CD4-positive, alpha-beta T cell treated with Interleukin-1 beta for 1 hour (primary cell): Measurements from ENCODE around the gene SPSB2.
"Not testable (repeated sequence)": the region's sequence is repeated elsewhere in the genome, so short reads cannot be mapped to it uniquely, and the experiment has no call there.

Experiments
- DNase-seq, 2 donors: peaks; one replicate each; pipeline ENCODE4 v3.0.0-alpha.2; 2020 to 2022

Gene SPSB2

DNA sequence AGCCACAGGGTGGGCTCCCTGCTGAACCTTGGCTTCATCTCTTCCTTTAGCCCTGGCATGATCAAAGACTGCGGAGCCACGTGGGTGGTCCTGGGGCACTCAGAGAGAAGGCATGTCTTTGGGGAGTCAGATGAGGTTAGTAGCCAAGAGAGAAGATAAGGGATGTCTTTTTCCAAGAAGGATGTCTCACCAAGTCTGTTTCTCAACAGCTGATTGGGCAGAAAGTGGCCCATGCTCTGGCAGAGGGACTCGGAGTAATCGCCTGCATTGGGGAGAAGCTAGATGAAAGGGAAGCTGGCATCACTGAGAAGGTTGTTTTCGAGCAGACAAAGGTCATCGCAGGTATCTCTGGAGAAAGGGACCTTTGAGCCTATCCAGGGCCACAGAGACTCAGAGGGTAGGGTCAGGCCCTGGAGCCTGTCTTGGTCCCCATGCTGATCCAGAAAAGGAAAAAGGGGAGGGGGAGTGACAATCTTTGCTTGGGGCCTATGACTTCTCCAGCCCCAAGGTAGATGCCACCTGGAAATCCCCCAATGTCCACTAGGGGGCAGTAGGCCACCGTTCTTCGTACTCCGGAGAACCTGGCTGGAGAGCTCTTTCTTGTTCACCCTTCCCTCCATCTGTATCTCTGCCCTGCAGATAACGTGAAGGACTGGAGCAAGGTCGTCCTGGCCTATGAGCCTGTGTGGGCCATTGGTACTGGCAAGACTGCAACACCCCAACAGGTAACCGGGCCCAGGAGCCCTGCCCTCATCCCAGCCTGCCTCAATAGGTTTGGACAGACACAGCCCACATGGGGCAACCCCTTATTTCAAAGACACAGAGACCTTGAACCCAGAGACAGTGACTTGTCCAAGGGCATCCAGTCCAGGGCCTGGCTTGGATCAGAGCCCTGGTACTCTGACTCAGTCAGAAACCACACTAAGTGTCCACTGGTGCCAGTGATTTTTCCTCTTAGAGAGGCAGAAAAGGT lies 3.8 kb downstream of the SPSB2 start:
- DNase-seq, result peak; percentile 82 to 89

DNA sequence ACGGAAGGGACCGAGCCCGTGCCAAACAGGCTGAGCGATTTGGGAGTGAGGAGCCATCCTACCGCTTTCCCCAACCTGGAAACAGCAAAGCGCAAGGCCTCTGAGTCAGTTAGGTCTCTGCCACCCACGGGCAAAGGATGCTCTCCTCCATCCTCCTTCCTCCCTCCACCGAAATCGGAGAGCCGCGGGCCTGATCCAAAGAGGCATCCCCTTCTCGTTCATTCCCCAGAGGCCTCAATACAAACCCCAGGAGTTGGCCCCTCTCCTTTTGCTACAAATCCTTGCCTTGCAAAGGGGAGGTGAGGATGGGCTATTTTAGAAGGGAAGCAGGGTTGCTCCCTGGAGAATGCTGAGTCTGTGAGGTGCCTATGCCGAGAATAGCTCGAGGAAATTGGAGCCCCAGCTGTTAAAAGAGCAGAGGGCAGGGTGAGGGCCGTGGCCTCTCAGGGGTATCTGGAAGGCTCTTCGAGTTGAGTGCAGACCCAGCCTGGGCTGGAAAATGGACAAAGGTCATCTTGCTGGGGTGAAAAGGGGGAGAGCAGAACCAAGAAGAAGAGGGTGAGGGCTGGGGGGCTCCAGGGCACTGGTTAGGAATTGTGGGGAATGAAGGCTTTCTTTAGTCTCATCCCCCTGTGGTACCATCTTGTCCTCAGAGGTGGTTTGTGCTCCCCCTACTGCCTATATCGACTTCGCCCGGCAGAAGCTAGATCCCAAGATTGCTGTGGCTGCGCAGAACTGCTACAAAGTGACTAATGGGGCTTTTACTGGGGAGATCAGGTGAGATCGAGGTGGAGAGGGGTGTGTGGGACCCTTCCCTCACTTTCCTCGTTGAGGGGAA lies 4.7 kb downstream of the SPSB2 start:
- DNase-seq, result peak in 1 of 2 donors; percentile 17

GRCh38 chr12:6867413-6868210 lies 5.5 kb downstream of the SPSB2 start, which contains the start of gene TPI1:
Gene TPI1, plus strand, starts transcription at chr12:6867531. Its CDS starts 36 bp downstream, at chr12:6867567.
- DNase-seq, result peak; percentile 85 to 87

DNA sequence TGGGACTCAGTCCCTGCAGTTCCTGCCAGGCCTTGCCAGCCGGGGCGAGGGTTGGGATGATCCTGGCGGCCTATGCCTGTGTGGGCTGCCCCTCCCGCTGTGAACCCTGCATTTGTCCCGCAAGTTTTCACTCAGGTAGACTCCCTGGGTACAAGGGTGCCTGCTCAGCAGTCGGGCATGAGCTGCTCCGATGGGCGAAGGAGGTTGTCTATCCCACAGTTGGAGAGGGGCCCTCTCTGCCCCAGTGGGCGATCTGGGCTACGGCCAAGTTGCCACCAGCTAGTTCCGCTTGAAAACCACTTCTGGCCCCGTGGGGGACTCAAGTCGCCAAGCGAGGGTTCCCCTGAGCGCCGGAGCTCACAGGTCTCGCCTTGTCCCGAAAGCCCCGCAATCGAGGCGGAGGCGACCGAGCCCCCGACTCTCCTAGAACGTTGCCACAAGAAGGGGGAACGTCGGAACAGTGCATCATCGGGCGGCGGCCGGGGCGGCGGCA lies 6.1 kb downstream of the SPSB2 start:
- DNase-seq, result no peak

DNA sequence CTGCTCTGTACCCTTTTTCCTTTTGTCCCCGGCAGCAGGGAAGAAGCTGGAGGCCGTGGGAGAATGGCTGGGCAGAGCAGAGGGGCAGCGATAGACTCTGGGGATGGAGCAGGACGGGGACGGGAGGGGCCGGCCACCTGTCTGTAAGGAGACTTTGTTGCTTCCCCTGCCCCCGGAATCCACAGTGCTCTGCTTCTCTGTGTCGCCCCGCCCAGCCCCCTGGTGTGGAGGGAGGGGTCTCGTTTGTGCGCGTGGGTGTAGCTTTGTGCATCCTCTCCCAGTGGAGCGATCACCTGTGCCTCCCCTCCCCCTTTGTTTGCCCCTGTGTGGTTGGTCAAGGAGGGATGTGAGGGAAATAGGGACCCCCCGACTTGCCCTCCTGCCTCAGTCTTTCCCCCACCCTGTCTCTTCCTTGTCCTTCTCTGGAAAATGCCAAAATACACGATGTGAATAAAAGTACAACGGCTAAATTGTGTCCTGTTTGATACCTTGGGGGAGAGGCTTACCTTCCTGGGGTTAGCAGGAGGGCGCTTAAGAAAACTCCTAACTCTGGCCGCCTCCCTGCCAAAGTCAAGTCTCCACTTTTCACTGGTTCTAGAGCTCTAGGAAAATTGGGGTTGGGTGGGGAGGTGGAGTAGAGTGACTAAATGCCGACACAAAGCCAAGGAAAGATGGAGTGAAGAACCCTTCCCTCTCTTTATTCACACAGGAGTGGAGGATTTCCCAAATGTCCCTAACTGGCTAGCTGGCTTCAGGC lies 6.8 kb downstream of the SPSB2 start:
- DNase-seq, result no peak

DNA sequence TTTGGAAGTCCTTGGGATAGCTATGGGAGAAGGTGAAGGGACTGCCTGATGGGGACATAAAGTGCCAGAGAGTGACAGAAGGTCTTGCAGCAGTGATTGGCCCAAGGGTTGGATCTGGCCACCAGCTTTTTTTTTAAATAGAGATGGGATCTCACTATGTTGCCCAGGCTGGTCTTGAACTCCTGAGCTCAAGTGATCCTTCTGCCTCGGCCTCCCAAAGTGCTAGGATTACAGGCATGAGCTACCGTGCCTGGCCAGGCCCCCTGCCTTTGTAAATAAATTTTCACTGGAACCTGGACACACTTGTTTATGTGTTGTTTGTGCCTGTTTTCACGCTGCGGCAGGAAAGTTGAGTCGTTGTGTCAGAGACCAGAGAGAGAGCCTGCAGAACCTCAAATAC lies 7.8 kb downstream of the SPSB2 start:
- not testable (repeated sequence) for DNase-seq

- no peak for DNase-seq
Measured at GRCh38 chr12:6863586-6864321, 9.3 kb downstream of the SPSB2 start.

DNA sequence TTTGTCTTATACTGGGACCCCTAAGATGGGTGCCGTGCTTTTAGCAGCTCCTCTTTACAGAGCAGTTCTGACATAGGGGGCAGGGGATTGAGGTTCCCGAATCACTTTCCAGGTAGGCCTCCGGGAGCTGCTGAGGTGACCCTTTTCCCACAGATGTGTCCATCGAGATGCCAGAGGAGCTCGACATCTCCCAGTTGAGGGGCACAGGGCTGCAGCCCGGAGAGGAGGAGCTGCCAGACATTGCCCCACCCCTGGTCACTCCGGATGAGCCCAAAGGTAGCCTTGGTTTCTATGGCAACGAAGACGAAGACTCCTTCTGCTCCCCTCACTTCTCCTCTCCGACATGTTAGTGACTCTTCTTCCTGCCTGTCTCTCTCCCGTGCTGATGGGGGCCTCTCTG lies 10.1 kb downstream of the SPSB2 start:
- DNase-seq, result no peak

DNA sequence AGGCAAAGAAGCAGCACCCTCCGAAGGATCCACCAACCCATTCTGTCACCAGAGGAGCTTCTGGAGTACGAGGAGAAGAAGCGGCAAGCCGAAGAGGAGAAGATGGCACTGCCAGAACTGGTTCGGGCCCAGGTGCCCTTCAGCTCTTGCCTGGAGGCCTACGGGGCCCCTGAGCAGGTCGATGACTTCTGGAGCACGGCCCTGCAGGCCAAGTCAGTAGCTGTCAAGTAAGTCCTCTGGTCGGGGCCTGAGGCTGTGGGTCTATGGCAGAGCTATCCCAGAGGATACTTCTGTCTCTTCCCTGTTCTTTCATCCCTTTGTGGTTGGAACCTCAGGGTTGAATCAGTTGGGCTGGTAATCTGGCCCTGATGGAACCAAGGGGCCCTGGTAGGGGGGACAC lies 11.7 kb downstream of the SPSB2 start:
- no peak for DNase-seq

- no peak for DNase-seq
Measured at GRCh38 chr12:6860942-6861341, 12.2 kb downstream of the SPSB2 start.

GRCh38 chr12:6860116-6860515 lies 13.0 kb downstream of the SPSB2 start:
- no peak for DNase-seq

DNA sequence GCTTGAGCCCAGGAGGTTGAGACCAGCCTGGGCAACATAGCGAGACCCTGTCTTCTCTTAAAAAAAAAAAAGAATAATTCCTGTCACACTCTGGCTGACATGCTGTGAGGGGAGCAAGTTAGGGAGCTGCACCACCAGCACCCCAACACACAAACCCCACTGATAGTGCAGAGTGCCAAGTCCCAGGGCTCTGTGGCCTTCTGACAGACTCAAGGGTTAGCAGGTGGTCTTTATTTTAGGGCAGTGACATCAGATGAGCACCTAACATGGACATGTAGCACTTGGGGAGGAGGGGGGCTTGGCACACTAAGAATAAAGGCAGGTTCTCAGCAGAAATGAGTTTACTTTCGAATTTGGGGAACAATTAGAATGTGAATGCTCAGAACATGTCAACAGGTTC lies 14.3 kb downstream of the SPSB2 start:
- no peak for DNase-seq

DNA sequence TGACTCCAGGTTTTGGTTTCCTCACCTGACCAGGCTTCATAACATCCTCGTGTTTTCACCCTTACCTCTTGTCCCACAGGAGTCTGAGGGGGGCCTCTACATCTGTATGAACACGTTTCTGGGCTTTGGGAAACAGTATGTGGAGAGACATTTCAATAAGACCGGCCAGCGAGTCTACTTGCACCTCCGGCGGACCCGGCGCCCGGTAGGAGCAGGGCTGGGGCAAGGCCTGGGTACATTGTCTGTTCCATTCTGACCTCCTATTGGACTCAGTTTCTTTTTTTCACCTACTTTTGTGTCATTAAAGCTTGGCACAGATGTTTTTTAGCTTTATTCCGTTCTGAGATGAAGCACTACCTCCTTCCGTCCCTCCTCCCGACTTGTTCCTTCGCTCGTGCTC lies 17.8 kb downstream of the SPSB2 start:
- DNase-seq, result no peak

DNA sequence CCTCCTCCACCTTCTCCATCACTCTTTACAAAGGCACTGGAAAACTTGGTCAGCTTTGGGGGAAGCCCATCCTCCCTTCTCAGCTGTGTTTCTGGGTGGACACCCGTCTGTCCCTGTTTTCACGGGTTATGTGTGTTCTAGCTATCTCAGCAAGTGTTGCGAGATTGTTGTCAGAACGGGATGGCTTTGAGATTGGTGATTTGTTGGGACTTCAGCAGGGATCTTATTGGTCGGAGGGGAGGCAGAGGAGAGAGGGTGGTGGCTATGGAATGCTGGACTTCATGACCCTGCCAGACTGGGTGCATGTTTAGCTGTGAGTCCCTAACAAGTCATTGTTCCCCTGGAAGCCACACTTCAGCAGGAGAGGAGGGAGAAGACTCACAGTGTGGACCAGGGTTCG lies 19.1 kb downstream of the SPSB2 start:
- DNase-seq, result no peak

DNA sequence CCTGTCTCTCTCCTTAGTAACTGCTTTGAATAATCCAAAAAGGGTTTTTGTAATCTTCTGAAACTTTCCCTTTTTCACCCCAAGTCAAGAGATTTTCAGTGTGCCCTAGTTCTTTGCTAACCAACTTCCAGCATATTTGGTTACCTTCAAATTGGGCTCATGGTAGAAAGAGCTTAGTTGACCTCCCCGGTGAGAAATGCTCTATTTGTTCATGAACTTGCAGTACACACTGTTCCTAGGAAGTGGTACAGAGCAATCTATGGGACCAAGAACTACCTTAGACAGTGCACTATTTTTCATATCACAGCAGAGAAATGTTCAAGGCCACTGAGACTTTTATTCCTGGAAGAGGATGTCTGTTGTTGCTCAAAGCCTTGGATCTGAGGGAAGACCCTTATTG lies 19.5 kb downstream of the SPSB2 start:
- no peak for DNase-seq

DNA sequence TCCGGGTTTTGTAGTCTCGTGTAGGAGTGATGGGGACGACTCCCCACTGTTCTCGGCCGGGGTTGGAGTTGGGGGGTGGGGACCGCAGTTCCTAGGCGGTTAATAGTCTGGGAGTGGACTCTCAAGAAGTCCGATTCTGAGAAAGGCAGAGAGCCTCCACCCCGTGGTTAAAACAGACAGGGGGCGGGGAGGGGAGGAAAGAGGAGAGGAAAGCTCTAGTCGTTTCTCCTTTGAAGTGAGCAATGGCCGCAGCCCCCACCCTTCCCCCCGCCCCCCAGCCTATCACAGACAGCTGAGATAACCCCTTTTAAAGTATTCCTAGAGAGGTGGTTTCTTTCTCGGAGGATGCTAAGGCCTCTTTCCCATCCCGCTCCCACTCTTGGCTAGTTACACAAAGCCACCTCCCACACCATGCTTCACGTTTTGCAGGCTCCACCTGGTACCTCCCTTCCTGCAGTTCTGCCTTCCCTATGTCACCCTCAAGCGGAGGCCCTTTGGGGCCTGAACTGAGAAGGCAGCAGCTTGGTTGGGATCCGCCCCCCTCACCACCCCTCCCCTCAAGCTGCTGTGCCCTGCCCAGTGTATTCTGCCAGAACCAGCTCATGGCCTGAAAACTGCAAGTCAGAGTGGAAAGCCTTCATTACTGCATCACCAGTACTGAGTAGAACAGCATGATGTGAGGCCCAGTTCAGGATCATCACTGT lies 20.3 kb downstream of the SPSB2 start:
- peak; percentile 52 to 71 for DNase-seq

DNA sequence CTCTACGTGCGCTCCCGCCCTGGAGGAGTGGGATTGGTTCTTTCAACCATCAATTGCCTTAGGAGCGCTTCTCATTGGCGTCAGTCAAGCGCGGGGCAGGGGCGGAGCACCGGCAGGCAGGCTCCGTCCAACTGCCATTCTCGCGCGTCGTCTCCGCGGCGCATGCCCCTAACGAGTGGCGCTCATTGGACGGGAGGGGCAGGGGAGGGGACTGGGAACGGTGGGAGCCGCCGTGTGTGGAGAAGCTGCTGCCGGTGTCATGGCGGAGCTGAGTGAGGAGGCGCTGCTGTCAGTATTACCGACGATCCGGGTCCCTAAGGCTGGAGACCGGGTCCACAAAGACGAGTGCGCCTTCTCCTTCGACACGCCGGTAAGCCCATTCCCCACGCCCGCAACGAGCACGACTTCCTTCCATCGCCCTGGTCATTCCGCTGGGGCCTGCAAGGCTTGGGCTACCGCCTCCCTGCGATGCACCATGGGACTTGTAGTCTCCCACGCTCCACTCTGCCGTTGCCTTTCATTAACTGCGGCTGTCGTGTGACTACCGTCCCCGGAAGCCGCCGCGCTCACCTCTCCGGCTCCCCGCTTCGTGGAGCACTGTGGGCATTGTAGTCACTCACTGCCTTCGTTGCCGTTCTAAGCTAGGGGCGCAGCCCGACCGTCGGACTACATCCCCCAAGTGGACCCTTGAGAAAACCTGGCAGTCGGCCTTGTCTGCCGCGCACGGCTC lies 21.0 kb downstream of the SPSB2 start, which contains the start of gene USP5:
Gene USP5 (plus strand): TSS at position 230 of the 730 bp plus-strand sequence. CDS start 30 bp downstream, at position 260.
- peak; percentile 99 for DNase-seq

DNA sequence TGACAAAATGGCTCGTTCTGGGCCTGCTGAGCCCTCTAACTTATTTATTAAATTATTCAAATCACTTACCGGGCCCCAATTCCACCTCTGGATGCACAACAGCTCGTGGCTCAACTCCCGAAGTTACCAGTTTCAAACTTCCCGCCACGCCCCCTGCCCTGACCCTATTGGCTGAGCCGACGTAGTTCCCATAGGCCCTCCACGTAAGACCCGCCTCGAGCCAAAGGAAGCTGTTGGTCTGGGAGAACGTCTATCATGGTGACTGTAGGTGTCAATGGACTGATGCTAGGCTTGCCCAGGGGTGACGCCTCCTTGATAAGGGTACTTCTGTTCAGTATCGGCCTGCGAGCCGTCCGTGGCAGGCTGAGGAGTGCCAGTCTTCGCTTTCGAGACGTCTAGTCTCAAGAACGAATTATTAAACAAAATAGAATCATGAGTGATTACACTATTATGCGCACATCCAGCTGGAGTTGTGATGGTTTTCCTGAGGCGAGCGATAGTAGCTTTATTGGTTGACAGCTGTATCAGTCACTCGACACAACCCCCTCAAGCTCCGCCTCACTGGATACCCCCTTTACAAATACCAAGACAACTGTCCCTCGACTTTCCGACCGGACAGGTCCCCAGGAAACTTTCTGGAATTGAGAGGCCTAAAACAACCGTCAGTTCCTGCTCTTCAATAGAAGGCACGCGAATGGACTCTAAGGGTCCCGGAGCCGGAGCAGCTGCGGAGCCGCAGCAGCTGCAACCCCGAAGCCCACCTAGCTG lies 21.8 kb downstream of the SPSB2 start, which contains the start of gene CDCA3:
Gene CDCA3 (minus strand): TSS at position 134 of the 768 bp plus-strand sequence. CDS start 334 bp downstream, outside the sequence.
- DNase-seq, result peak; percentile 96

DNA sequence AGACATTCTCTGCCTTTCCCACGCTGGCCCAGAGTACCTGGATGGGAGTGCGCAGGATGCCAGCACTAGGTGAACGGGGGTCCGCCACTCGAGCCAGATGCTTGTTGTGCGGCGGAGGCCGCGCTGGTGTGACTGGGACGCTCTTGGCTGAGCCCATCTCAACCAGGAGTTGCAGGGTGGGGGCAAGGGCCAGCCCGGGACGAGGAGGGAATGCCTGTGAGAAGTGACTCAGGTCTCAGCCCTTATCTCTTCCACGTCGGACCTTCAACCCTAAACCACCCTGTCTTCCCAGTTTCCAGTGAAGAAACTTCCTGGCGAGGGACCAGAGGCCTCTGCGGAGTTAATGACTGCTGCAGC lies 22.3 kb downstream of the SPSB2 start:
- no peak for DNase-seq
